ENCODE results near the gene GTF2H3. TPM values are rescaled to one million over a fixed set of nuclear protein-coding genes. Genes with fewer than 3 reads are reported as not detected.

Gene GTF2H3
- total RNA-seq, 3 donors from 2014 or later, result 20.6 to 24.4 (median 22.6) TPM

DNA sequence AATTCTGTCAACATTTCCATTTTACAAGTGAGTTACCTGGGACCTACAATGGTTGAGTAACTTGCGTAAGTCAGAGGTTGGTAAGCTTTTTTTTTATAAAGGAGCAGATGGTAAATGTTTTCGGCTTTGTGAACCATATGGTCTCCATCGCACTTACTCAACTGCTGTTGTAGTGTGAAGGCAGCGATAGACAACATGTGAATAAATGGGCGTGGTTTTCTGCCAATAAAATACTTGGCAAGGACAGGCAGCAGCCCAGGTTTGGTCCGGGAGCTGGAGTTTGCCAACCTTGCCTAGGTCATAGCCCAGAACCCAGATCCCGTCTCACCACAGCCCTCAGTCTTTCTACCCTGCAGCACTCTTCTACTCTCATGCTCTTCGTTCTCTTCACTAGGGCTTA, 25.4 kb upstream of the GTF2H3 start:
- no peak overlapping the region for H3K4me3 ChIP-seq
- H3K4me1 ChIP-seq (ENCODE audit: low read depth), result peaks cover 8% of the 10 kb centered on the region
- DNase-seq (peak in 1 of 3 donors; percentile 21), ATAC-seq (peak; percentile 80)
- intact Hi-C loops (cut with DNase I, micrococcal nuclease), result no loop called here
- peaks cover 9% of the 10 kb centered on the region for H3K36me3 ChIP-seq (ENCODE audit: low read depth)
- H3K9me3 ChIP-seq, result no peaks in the 10 kb centered on the region
- TF ChIP-seq CTCF (IDR thresholded peaks at IDR 0.05), result no peak

GRCh38 chr12:123614110-123614509, 19.5 kb upstream of the GTF2H3 start:
- ATAC-seq, result no peak
- no peak for TF ChIP-seq CTCF (IDR thresholded peaks at IDR 0.05)
- no peaks in the 10 kb centered on the region for H3K4me1 ChIP-seq (ENCODE audit: low read depth)
- intact Hi-C loops (cut with DNase I, micrococcal nuclease), result no loop called here
- peaks cover 16% of the 10 kb centered on the region for H3K36me3 ChIP-seq (ENCODE audit: low read depth)
- no peak for DNase-seq
- H3K9me3 ChIP-seq, result no peaks in the 10 kb centered on the region
- no peak overlapping the region for H3K4me3 ChIP-seq

DNA sequence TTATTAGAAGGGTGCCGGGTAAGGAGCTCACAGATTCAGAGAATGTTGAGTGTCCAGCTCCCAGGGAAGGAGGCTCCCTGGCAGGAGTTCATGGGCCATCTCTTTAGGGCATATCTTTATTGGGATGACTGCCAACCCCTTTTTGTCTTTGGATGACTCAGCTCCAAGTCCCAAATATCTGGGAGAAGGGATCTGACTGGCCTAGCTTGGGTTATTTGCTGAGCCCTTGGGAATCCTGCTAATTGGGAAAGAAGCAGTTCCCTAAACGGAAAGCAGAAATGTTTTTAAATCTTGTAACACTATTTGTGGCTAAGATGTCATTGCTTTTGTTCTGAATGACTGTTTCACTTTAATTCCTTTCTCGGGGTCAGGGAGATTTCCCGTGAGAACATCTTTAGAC, 19.1 kb upstream of the GTF2H3 start:
- ATAC-seq, result no peak
- no peaks in the 10 kb centered on the region for H3K9me3 ChIP-seq
- peaks cover 12% of the 10 kb centered on the region for H3K36me3 ChIP-seq (ENCODE audit: low read depth)

DNA sequence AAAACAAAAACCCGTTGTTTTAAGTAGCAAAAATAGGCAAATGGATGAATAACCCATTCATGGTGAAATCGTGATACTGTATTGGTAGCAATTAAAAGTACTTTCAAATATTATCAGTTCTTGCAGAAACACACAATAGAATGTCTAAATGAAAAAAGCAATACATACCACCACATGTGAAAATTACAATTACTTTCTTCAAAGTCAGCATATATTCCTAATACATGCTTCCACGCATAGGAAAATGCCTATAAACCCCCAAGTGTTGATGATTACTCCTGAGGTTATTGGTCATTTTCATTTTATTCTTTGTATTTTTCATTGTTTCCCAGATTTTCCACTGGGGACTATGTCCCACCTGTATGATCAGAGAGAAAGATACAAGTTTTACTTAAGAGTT, 16.5 kb upstream of the GTF2H3 start:
- no peak for TF ChIP-seq CTCF (IDR thresholded peaks at IDR 0.05)
- H3K36me3 ChIP-seq (ENCODE audit: low read depth), result peaks cover 13% of the 10 kb centered on the region
- H3K4me1 ChIP-seq (ENCODE audit: low read depth), result no peaks in the 10 kb centered on the region
- no peaks in the 10 kb centered on the region for H3K9me3 ChIP-seq
- intact Hi-C loops (cut with DNase I, micrococcal nuclease), result no loop called here
- ATAC-seq (no peak), DNase-seq (no peak)
- no peak overlapping the region for H3K4me3 ChIP-seq

More for the DNA sequence above, 19.1 kb upstream of the GTF2H3 start:
- TF ChIP-seq CTCF (IDR thresholded peaks at IDR 0.05), result no peak
- no peak for DNase-seq
- intact Hi-C loops (cut with DNase I, micrococcal nuclease), result no loop called here
- Histone ChIP-seq H3K4me1 (ENCODE audit: low read depth) (no peaks in the 10 kb centered on the region), H3K4me3 (no peak overlapping the region)

- no peaks in the 10 kb centered on the region for H3K4me1 ChIP-seq (ENCODE audit: low read depth)
- DNase-seq (no peak), ATAC-seq (no peak)
- intact Hi-C loops (cut with DNase I, micrococcal nuclease), result no loop called here
- no peak for TF ChIP-seq CTCF (IDR thresholded peaks at IDR 0.05)
- peaks cover 13% of the 10 kb centered on the region for H3K36me3 ChIP-seq (ENCODE audit: low read depth)
- H3K9me3 ChIP-seq, result no peaks in the 10 kb centered on the region
- no peak overlapping the region for H3K4me3 ChIP-seq
These were observed 16.0 kb upstream of the GTF2H3 start for GRCh38 chr12:123617580-123617979.

GRCh38 chr12:123621101-123621500, 12.5 kb upstream of the GTF2H3 start:
- ATAC-seq (no peak), DNase-seq (no peak)
- intact Hi-C loops (cut with DNase I, micrococcal nuclease), result no loop called here
- H3K9me3 ChIP-seq, result no peaks in the 10 kb centered on the region
- H3K4me3 ChIP-seq, result no peak overlapping the region
- TF ChIP-seq CTCF (IDR thresholded peaks at IDR 0.05), result no peak
- no peaks in the 10 kb centered on the region for H3K4me1 ChIP-seq (ENCODE audit: low read depth)
- peaks cover 6% of the 10 kb centered on the region for H3K36me3 ChIP-seq (ENCODE audit: low read depth)
